Heart left ventricle (tissue), 16 donors: Measurements from ENCODE around the gene CLCN1. TPM values are rescaled to one million over a fixed set of nuclear protein-coding genes. Genes with fewer than 3 reads are reported as not detected.
A peak's percentile ranks its signal among the peaks of the same experiment; 100 is the strongest.

Experiments
- ATAC-seq, 4 donors: fragments of 200-7000 bp; cut with Tn5 transposase; one replicate each; pipeline ENCODE4 v1.9.1; 2020 to 2022; ENCODE audit warnings: moderate library complexity in 4 of 4, mild to moderate bottlenecking in 3 of 4, moderate number of reproducible peaks in 1 of 4
- DNase-seq, 5 donors: peaks; one replicate each; pipeline ENCODE4 v3.0.0-alpha.2; 2020
- H3K27ac ChIP-seq, 12 donors: fragments of 200-600 bp; sonication (generic) in 4 of 12; one replicate each; pipeline versions ENCODE4 v1.5.0 to v1.8.0; 2016 to 2022; ENCODE audit warnings: mild to moderate bottlenecking in 2 of 12
- H3K27me3 ChIP-seq, 9 donors: fragments of 200-600 bp; sonication (generic) in 2 of 9; one replicate each; pipeline versions ENCODE4 v1.5.1 to v1.8.0; 2016 to 2022; ENCODE audit warnings: mild to moderate bottlenecking in 3 of 9
- H3K36me3 ChIP-seq, 9 donors: fragments of 200-600 bp; sonication (generic) in 2 of 9; one replicate each; pipeline versions ENCODE4 v1.5.0 to v1.8.0; 2018 to 2022; ENCODE audit warnings: mild to moderate bottlenecking in 2 of 9
- H3K4me1 ChIP-seq, 12 donors: fragments of 200-600 bp; sonication (generic) in 4 of 12; one replicate each; pipeline versions ENCODE4 v1.5.0 to v1.8.0; 2016 to 2022; ENCODE audit warnings: mild to moderate bottlenecking in 3 of 12
- H3K4me3 ChIP-seq, 12 donors: fragments of 200-600 bp; sonication (generic) in 4 of 12; one replicate each; pipeline versions ENCODE4 v1.5.0 to v1.8.0; 2017 to 2022; ENCODE audit warnings: mild to moderate bottlenecking in 9 of 12, moderate library complexity in 4 of 12
- H3K9me3 ChIP-seq, 12 donors: fragments of 200-600 bp; sonication (generic) in 4 of 12; one replicate each; pipeline versions ENCODE4 v1.5.0 to v1.8.0; 2016 to 2022; ENCODE audit warnings: mild to moderate bottlenecking in 1 of 12
- CTCF ChIP-seq, 12 donors: fragments of 200-600 bp; sonication (generic) in 4 of 12; IDR thresholded peaks; one replicate each; pipeline versions ENCODE4 v1.5.0 to v1.8.0; 2018 to 2022; ENCODE audit warnings: antibody characterized with exemption in 12 of 12, mild to moderate bottlenecking in 5 of 12
- POLR2A ChIP-seq, 2 donors: fragments of 450-650 bp; IDR thresholded peaks; one replicate each; pipeline ENCODE4 v1.6.1; 2017; ENCODE audit warnings: antibody characterized with exemption in 2 of 2, mild to moderate bottlenecking in 2 of 2, moderate library complexity in 2 of 2
- WGBS, 4 donors: extraction: QIAGEN DNeasy Blood & Tissue Kit in 2 of 4; methylation state at CpG; one replicate each; pipeline versions ENCODE4 v1.1.5 to v1.1.7; 2013 to 2018; 5-methylcytosine and 5-hydroxymethylcytosine counted together
- intact Hi-C, 10 donors: fragments of 100-400 bp; cut with DNase I; formaldehyde crosslinking; loops; one replicate each; pipeline versions ENCODE4 v1.11.1 to v1.14.2; 2022
- polyA plus RNA-seq, 2 donors: library from polyadenylated mRNA; stranded (reverse); fragments of 200-250 nt; gene quantifications; one replicate each; pipeline ENCODE4 v1.2.3, GENCODE V29; 2013
- total RNA-seq, 9 donors: library from RNA; depleted of rRNA in 2 of 9; stranded (reverse); fragments of >200 nt in 2 of 9; fragmentation: NEBNext Ultra II Directional in 3 of 9; extraction: Animal tissue kit (Norgen Biotek cat#: 25700) in 3 of 9; gene quantifications; one replicate each; pipeline versions ENCODE4 v1.1.0 to v1.2.4, GENCODE V29; 2016 to 2023
- donor health status: ischemic (EF 13 %, LVEDD 7.1; RV severe dilation, severe dysfunction).
- donor health status: healthy with polysubstance abuse.
- donor health status: DM: no; HTN: yes; CAD: no.
- donor health status: DM: no; HTN: no; CAD: no.
- donor health status: ischemic (EF 25% LVEDD 6.9; RV normal size, moderate dysfunction).
- donor health status: ischemic (EF 25% LVEDD 5.7; RV mildly dilated, moderate dysfunction).
- donor health status: healthy.
- donor health status: DM: yes; HTN: yes; CAD: no.
- donor health status: ischemic (EF 35%, LVEDD 5.7; RV mildly dilated, moderate dysfunction).
- donor health status: nonischemic (EF 11% LVEDD 7.7; RV severe dilation, severe dysfunction).
- donor health status: DM: yes; HTN: yes; CAD: no.
- donor health status: PGD.
- donor health status: ischemic (EF 29% LVEDD 5.4; RV normal size, mild dysfunction).
- donor health status: nonischemic (EF 23%, LVEDD 6.1; RV moderate dilation, normal function).

Gene CLCN1
- total and polyA plus RNA-seq, 11 donors, result 0.03 to 1.4 TPM; not detected in 9

GRCh38 chr7:143299840-143300239 is 16.1 kb upstream of the CLCN1 start:
- Histone ChIP-seq H3K27ac (peak overlapping the region in 6 of 12 donors; percentile 8 to 66 (median 55)), H3K4me3 (no peak overlapping the region), H3K36me3 (peaks cover 0 to 100% (median 99%) of the 10 kb centered on the region in 9 donors), H3K4me1 (peaks cover 0 to 48% (median 21%) of the 10 kb centered on the region in 12 donors), H3K9me3 (no peaks in the 10 kb centered on the region), H3K27me3 (no peaks in the 10 kb centered on the region)
- intact Hi-C loops, result loop anchor here in 5 of 10 donors (5.0 to 10.0 kb wide), 3 partner anchors 38 to 115 kb away; partner anchors contain the start of gene GSTK1 (in 2 of the 5)
- DNase-seq (peak in 1 of 5 donors; percentile 28), ATAC-seq (peak in 3 of 4 donors; percentile 55 to 70 (median 63))
- TF ChIP-seq POLR2A (IDR thresholded peaks at IDR 0.05) (no peak), CTCF (IDR thresholded peaks at IDR 0.05) (peak; percentile 24 to 65 (median 46))
- WGBS, 4 donors, result 70 to 79% (median 75%) methylated on average over 8 of the region's 8 CpGs

DNA sequence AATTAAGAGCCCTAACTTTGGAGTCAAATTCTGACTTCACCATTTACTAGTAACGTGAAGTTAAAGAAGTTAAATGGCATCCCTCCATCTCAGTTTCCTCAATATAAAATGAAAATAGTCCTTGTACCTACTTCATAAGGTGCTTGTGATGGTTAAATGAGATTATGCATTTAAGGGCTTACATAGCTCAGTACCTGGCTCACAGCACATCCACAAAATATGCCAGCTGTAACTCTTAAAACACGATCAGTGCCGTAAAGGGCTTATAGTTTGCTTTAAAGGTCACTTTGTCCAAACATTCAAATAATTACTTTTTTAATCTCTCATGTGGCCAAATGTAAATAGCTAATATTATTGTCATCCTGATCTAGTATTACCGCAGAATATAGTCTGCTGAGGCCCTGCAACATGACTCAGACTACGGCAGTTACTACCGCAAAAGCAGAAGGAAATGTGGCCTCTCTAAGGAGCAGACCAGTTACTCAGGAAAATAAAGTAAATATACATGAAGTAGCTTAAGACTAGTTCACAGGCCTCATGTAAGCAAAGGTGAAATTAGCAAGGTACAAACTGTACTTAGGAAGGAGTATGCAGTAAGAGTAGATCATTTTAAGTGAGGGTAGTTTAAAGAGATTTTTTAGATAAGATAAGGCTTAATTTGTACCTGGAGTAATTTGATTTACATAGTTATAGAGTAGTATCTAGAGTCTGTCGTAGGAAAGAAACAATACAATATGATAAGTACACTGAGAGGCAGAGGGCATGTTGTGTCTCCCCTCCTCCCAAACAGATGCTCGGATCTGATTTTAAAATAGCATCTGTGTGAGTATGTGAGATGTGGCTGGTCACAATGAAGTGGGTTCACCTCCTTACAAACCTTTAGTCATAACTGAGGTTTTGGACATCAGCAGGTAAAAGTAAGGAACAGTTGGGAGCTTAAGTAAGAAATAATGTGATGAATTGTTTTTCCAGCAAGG is 14.7 kb upstream of the CLCN1 start:
- WGBS, 4 donors, result 75 to 82% (median 80%) methylated on average over 8 of the region's 8 CpGs
- no peak for TF ChIP-seq POLR2A (IDR thresholded peaks at IDR 0.05)
- TF ChIP-seq CTCF (IDR thresholded peaks at IDR 0.05), result no peak
- H3K27me3 ChIP-seq, result no peaks in the 10 kb centered on the region
- DNase-seq (no peak), ATAC-seq (peak in 1 of 4 donors; percentile 32)
- peak overlapping the region in 1 of 12 donors; percentile 58 for H3K27ac ChIP-seq
- H3K9me3 ChIP-seq, result no peaks in the 10 kb centered on the region
- peaks cover 0 to 100% (median 99%) of the 10 kb centered on the region in 9 donors for H3K36me3 ChIP-seq
- intact Hi-C loops, result loop anchor here in 5 of 10 donors (5.0 to 10.0 kb wide), 2 partner anchors 39 to 114 kb away; partner anchors contain the start of gene GSTK1 (in 2 of the 5)
- H3K4me1 ChIP-seq, result peaks cover 0 to 49% (median 13%) of the 10 kb centered on the region in 12 donors
- no peak overlapping the region for H3K4me3 ChIP-seq

- Histone ChIP-seq H3K27ac (no peak overlapping the region), H3K4me1 (peaks cover 0 to 40% (median 2%) of the 10 kb centered on the region in 12 donors), H3K4me3 (no peak overlapping the region), H3K9me3 (no peaks in the 10 kb centered on the region), H3K36me3 (peaks cover 0 to 100% (median 92%) of the 10 kb centered on the region in 9 donors), H3K27me3 (no peaks in the 10 kb centered on the region)
- 94 to 95% (median 95%) methylated on average over 10 of the region's 10 CpGs for WGBS, 4 donors
- intact Hi-C loops, result loop anchor here in 8 of 10 donors (2.0 to 10.0 kb wide), 4 partner anchors 41 to 111 kb away; partner anchors contain the start of gene GSTK1 (in 2 of the 8)
- TF ChIP-seq CTCF (IDR thresholded peaks at IDR 0.05) (no peak), POLR2A (IDR thresholded peaks at IDR 0.05) (no peak)
- DNase-seq, result no peak
- no peak for ATAC-seq
Measured at GRCh38 chr7:143303733-143304132, 12.2 kb upstream of the CLCN1 start.

DNA sequence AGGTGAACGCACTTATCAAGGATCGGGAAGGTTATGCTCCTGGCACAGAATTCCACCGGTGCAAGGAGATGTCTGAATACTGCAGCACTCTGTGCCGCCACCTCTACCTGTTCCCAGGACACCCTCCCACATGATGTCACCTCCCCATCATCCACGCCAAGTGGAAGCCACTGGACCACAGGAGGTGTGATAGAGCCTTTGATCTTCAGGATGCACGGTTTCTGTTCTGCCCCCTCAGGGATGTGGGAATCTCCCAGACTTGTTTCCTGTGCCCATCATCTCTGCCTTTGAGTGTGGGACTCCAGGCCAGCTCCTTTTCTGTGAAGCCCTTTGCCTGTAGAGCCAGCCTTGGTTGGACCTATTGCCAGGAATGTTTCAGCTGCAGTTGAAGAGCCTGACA is 11.0 kb upstream of the CLCN1 start:
- 83 to 88% (median 84%) methylated on average over 6 of the region's 6 CpGs for WGBS, 4 donors
- intact Hi-C loops, result loop anchor here (1.0 to 10.0 kb wide), 7 partner anchors 43 to 110 kb away; partner anchors contain the start of genes GSTK1 (in 3 of the 10) and ZYX (in 1 of the 10)

More for the DNA sequence above, 11.0 kb upstream of the CLCN1 start:
- no peak overlapping the region for H3K4me3 ChIP-seq
- H3K36me3 ChIP-seq, result peaks cover 0 to 89% (median 80%) of the 10 kb centered on the region in 9 donors
- no peak for DNase-seq
- no peaks in the 10 kb centered on the region for H3K9me3 ChIP-seq
- H3K4me1 ChIP-seq, result peaks cover 0 to 31% (median 0%) of the 10 kb centered on the region in 12 donors
- ATAC-seq, result no peak
- no peak for TF ChIP-seq POLR2A (IDR thresholded peaks at IDR 0.05)
- TF ChIP-seq CTCF (IDR thresholded peaks at IDR 0.05), result no peak
- no peaks in the 10 kb centered on the region for H3K27me3 ChIP-seq
- no peak overlapping the region for H3K27ac ChIP-seq
